Activated CD4-positive, CD25-positive, alpha-beta regulatory T cell (primary cell): ENCODE measurements around the gene KRT73.

Experiments
- DNase-seq, 4 experiments: peaks; one replicate each; lab custom pipeline; 2025; lab: John Stamatoyannopoulos, UW

Gene KRT73

GRCh38 chr12:52617403-52617785, 965 bp downstream of the KRT73 start:
- DNase-seq, result no peak

- DNase-seq, result no peak
Measured at GRCh38 chr12:52616680-52617402, 1.5 kb downstream of the KRT73 start.

- no peak for DNase-seq
Measured at GRCh38 chr12:52615912-52616311, 2.4 kb downstream of the KRT73 start.

GRCh38 chr12:52615208-52615868, 3.0 kb downstream of the KRT73 start:
- DNase-seq, result no peak

GRCh38 chr12:52614381-52615207, 3.8 kb downstream of the KRT73 start:
- DNase-seq, result no peak

- no peak for DNase-seq
Measured at GRCh38 chr12:52613384-52614030, 4.9 kb downstream of the KRT73 start.

GRCh38 chr12:52612431-52613383, 5.7 kb downstream of the KRT73 start:
- no peak for DNase-seq

- DNase-seq, result no peak
Measured at GRCh38 chr12:52611080-52611468, 7.3 kb downstream of the KRT73 start.

- DNase-seq, result no peak
Measured at GRCh38 chr12:52608826-52609630, 9.3 kb downstream of the KRT73 start.

- DNase-seq, result no peak
Measured at GRCh38 chr12:52608161-52608560, 10.2 kb downstream of the KRT73 start.

GRCh38 chr12:52607314-52607713, 11.0 kb downstream of the KRT73 start:
- no peak for DNase-seq

GRCh38 chr12:52606581-52607218, 11.7 kb downstream of the KRT73 start:
- DNase-seq, result no peak

- DNase-seq, result no peak
Measured at GRCh38 chr12:52606096-52606495, 12.3 kb downstream of the KRT73 start.

- no peak for DNase-seq
Measured at GRCh38 chr12:52605542-52605941, 12.8 kb downstream of the KRT73 start.

- no peak for DNase-seq
Measured at GRCh38 chr12:52604859-52605258, 13.5 kb downstream of the KRT73 start.

- DNase-seq, result no peak
Measured at GRCh38 chr12:52603314-52603713, 15.0 kb downstream of the KRT73 start.

GRCh38 chr12:52602552-52602951, 15.8 kb downstream of the KRT73 start:
- DNase-seq, result no peak

- DNase-seq, result no peak
Measured at GRCh38 chr12:52601671-52602070, 16.7 kb downstream of the KRT73 start.

- DNase-seq, result no peak
Measured at GRCh38 chr12:52600941-52601481, 17.3 kb downstream of the KRT73 start, which contains the start of gene KRT72. Gene KRT72, minus strand, starts transcription at chr12:52601463. Its CDS starts 11 bp downstream, at chr12:52601452.
